ENCODE measurements around the gene SPNS2. TPM values are rescaled to one million over a fixed set of nuclear protein-coding genes. Genes with fewer than 3 reads are reported as not detected.

Gene SPNS2
- polyA plus RNA-seq, 1 of the 3 experiments (the other 2 are of a cell fraction), result 0.08 TPM

- Histone ChIP-seq H3K9me3 (no peaks in the 10 kb centered on the region), H3K4me3 (ENCODE audit: low read depth in 2 of 2, low read length in 1 of 2) (no peak overlapping the region), H3K9me2 (no peaks in the 10 kb centered on the region), H3K36me3 (replicated peaks in 1 of 2; ENCODE audit: control insufficient read depth in 1 of 2, insufficient read depth in 2 of 2, low read length in 1 of 2) (peaks cover 3 to 60% of the 10 kb centered on the region in 2 experiments), H3K79me2 (ENCODE audit: insufficient read depth) (no peaks in the 10 kb centered on the region), H3K4me1 (ENCODE audit: control insufficient read depth in 1 of 2, insufficient read depth in 2 of 2, low read depth in 1 of 2, low read length in 1 of 2) (peaks cover 0 to 21% of the 10 kb centered on the region in 2 experiments; a peak in 1 of 4 replicates), H3K9ac (no peak overlapping the region), H3K27ac (ENCODE audit: low read depth in 2 of 2, low read length in 1 of 2) (no peak overlapping the region), H2AFZ (ENCODE audit: low read depth) (no peak overlapping the region), H3K4me2 (no peak overlapping the region), H4K20me1 (ENCODE audit: insufficient read depth) (no peaks in the 10 kb centered on the region), H3K27me3 (ENCODE audit: insufficient read depth) (no peaks in the 10 kb centered on the region), H3F3A (replicated peaks; ENCODE audit: insufficient read depth) (no peaks in the 10 kb centered on the region)
- ChIA-PET CTCF (interaction anchor here (1.0 kb wide), 1 partner anchor 144 kb away, joined by 3 read pairs; no protein-coding TSS in a partner anchor), POLR2A (interaction anchor here (1.5 kb wide), 1 partner anchor 10 kb away, joined by 5 read pairs; no protein-coding TSS in a partner anchor)
- TF ChIP-seq IRF3 (IDR thresholded peaks at IDR 0.05; ENCODE audit: low read depth, low read length), result no peak
- no peak for TF ChIP-seq USF1 (IDR thresholded peaks at IDR 0.05; ENCODE audit: borderline replicate concordance, low read depth)
- TF ChIP-seq TEAD4 (IDR thresholded peaks at IDR 0.05; ENCODE audit: borderline replicate concordance, insufficient read depth), result no peak
- no peak for TF ChIP-seq CTCF (IDR thresholded peaks at IDR 0.05)
- no peak for TF ChIP-seq EZH2phosphoT487 (IDR thresholded peaks at IDR 0.05; ENCODE audit: borderline replicate concordance, low read depth)
- TF ChIP-seq TAF1 (IDR thresholded peaks at IDR 0.05; ENCODE audit: borderline replicate concordance, low read depth, low read length), result no peak
- DNase-seq, result no peak
- 87% methylated on average over 8 of the region's 8 CpGs for WGBS (ENCODE audit: low lambda C conversion rate)
These were observed 40.3 kb downstream of the SPNS2 start for GRCh38 chr17:4539025-4539424.

DNA sequence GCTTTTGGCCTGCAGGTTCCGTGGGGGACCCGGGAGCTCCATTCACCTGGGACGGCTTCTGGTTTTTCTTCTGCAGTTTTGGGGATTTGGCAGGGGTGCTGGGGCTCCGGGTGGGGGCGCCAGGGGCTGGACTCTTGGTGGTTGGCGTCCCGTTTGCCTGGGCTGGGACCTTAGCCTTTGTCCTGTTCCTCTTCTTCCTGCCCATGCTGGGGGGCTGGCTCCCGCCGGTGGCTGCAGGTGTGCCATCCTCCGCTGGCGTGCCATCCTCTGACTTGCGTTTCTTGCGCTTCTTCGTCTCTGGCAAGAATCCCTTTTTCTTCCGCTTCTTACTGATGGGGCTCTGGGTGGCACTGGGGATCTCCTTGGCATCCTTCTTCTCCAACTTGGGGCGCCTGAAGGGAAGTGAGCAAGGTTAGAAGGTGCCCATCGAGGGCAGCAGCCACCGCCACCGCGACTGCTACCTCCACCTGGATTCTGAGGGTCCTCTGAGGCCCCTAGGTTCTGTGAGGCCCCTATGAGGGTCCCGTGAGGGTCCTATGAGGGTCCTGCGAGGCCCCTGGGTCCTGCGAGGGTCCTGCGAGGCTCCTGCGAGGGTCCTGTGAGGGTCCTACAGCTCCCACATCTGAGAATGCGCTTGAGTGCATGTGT, 41.0 kb downstream of the SPNS2 start:
- ChIA-PET POLR2A (no interaction called here), CTCF (interaction anchor here (1.7 kb wide), 1 partner anchor 11 kb away, joined by 4 read pairs; no protein-coding TSS in a partner anchor)
- Histone ChIP-seq H3K27me3 (ENCODE audit: insufficient read depth) (no peaks in the 10 kb centered on the region), H3K9me3 (no peaks in the 10 kb centered on the region), H3K4me1 (ENCODE audit: control insufficient read depth in 1 of 2, insufficient read depth in 2 of 2, low read depth in 1 of 2, low read length in 1 of 2) (peaks cover 0 to 14% of the 10 kb centered on the region in 2 experiments; a peak in 1 of 4 replicates), H3K4me2 (no peak overlapping the region), H3K9me2 (no peaks in the 10 kb centered on the region), H3K9ac (no peak overlapping the region), H3K36me3 (replicated peaks in 1 of 2; ENCODE audit: control insufficient read depth in 1 of 2, insufficient read depth in 2 of 2, low read length in 1 of 2) (peaks cover 3 to 64% of the 10 kb centered on the region in 2 experiments), H3F3A (replicated peaks; ENCODE audit: insufficient read depth) (no peaks in the 10 kb centered on the region), H4K20me1 (ENCODE audit: insufficient read depth) (no peaks in the 10 kb centered on the region), H3K27ac (ENCODE audit: low read depth in 2 of 2, low read length in 1 of 2) (no peak overlapping the region), H2AFZ (ENCODE audit: low read depth) (no peak overlapping the region), H3K79me2 (ENCODE audit: insufficient read depth) (no peaks in the 10 kb centered on the region), H3K4me3 (ENCODE audit: low read depth in 2 of 2, low read length in 1 of 2) (no peak overlapping the region)
- TF ChIP-seq NFIC (IDR thresholded peaks at IDR 0.05; ENCODE audit: borderline replicate concordance), result no peak
- TF ChIP-seq, protein P1, sequence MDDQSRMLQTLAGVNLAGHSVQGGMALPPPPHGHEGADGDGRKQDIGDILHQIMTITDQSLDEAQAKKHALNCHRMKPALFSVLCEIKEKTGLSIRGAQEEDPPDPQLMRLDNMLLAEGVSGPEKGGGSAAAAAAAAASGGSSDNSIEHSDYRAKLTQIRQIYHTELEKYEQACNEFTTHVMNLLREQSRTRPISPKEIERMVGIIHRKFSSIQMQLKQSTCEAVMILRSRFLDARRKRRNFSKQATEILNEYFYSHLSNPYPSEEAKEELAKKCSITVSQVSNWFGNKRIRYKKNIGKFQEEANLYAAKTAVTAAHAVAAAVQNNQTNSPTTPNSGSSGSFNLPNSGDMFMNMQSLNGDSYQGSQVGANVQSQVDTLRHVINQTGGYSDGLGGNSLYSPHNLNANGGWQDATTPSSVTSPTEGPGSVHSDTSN (IDR thresholded peaks at IDR 0.05), result no peak
- TF ChIP-seq TCF12 (IDR thresholded peaks at IDR 0.05), result no peak
- WGBS (ENCODE audit: low lambda C conversion rate), result 91% methylated on average over 17 of the region's 26 CpGs
- DNase-seq, result no peak

All from SK-N-SH (cell line).